Vagina (tissue), 2 donors: Measurements from ENCODE around the gene NTSR1.

Experiments
- POLR2A ChIP-seq, 2 donors: fragments of 450-650 bp; IDR thresholded peaks; one replicate each; pipeline ENCODE4 v1.6.1; 2017; ENCODE audit warnings: antibody characterized with exemption in 2 of 2, mild to moderate bottlenecking in 2 of 2, moderate library complexity in 2 of 2
- POLR2AphosphoS5 ChIP-seq, 2 donors: sonication (generic); formaldehyde crosslinking; IDR thresholded peaks; one replicate each; pipeline ENCODE4 v1.9.0; 2017; ENCODE audit warnings: antibody characterized with exemption in 2 of 2, mild to moderate bottlenecking in 2 of 2, low read depth in 1 of 2; ENCODE audit not compliant: insufficient read depth in 1 of 2
- TF ChIP-seq, protein P1 (sequence below), 3 experiments: fragments of 450-650 bp in 2 of 3; fragments of 200-600 bp in 1 of 3; sonication (generic) in 1 of 3; IDR thresholded peaks; one replicate each; pipeline ENCODE4 v1.5.1; 2017 to 2019; ENCODE audit warnings: antibody characterized with exemption in 3 of 3, mild to moderate bottlenecking in 2 of 3, moderate library complexity in 2 of 3

DNA sequence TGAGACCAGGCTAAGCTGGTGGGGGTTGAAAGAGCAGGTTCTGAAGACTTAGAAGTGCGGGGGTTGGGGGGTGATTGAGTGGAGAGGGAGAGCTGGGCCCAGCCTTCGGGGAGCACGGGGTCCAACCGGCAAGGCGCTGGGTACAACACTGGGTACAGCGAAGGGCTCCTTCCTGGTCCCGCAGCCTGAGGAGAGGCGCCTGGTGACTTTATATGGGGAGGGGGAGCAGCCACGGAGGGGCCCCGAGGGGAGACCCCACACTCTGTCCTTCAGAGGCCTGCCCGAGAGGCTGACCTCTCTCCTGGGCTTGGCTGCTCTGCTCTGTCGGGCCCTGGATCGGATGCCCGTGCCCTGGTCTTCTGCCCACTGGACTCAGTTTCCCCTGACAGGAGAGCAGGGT is 10.4 kb upstream of the NTSR1 start:
- TF ChIP-seq, protein P1, sequence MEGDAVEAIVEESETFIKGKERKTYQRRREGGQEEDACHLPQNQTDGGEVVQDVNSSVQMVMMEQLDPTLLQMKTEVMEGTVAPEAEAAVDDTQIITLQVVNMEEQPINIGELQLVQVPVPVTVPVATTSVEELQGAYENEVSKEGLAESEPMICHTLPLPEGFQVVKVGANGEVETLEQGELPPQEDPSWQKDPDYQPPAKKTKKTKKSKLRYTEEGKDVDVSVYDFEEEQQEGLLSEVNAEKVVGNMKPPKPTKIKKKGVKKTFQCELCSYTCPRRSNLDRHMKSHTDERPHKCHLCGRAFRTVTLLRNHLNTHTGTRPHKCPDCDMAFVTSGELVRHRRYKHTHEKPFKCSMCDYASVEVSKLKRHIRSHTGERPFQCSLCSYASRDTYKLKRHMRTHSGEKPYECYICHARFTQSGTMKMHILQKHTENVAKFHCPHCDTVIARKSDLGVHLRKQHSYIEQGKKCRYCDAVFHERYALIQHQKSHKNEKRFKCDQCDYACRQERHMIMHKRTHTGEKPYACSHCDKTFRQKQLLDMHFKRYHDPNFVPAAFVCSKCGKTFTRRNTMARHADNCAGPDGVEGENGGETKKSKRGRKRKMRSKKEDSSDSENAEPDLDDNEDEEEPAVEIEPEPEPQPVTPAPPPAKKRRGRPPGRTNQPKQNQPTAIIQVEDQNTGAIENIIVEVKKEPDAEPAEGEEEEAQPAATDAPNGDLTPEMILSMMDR (IDR thresholded peaks at IDR 0.05), result no peak
- TF ChIP-seq POLR2AphosphoS5 (IDR thresholded peaks at IDR 0.05; ENCODE audit: insufficient read depth in 1 of 2, low read depth in 1 of 2), result no peak
- TF ChIP-seq POLR2A (IDR thresholded peaks at IDR 0.05), result no peak
